Esophagus muscularis mucosa (tissue), 4 donors: Measurements from ENCODE around the gene KCTD16. TPM values are rescaled to one million over a fixed set of nuclear protein-coding genes. Genes with fewer than 3 reads are reported as not detected.

ENCODE experiments used
- DNase-seq: peaks from one replicate; pipeline ENCODE4 v3.0.0-alpha.2; 2017; ENCODE audit errors: extremely low spot score
- H3K27ac ChIP-seq, 4 donors: fragments of 200-600 bp; sonication (generic); replicated peaks in 1 of 4; 1 replicate in 3 of 4; 2 replicates in 1 of 4; pipeline ENCODE4 v1.5.1; 2016 to 2019; ENCODE audit warnings: mild to moderate bottlenecking in 1 of 4
- H3K27me3 ChIP-seq, 4 donors: fragments of 200-600 bp; sonication (generic); one replicate each; pipeline versions ENCODE4 v1.5.1 to v1.6.0; 2016 to 2019
- H3K36me3 ChIP-seq, 4 donors: fragments of 200-600 bp; sonication (generic); one replicate each; pipeline ENCODE4 v1.5.1; 2016 to 2019
- H3K4me1 ChIP-seq, 4 donors: fragments of 200-600 bp; sonication (generic); one replicate each; pipeline ENCODE4 v1.5.1; 2016 to 2019
- H3K4me3 ChIP-seq, 4 donors: fragments of 200-600 bp; sonication (generic); 1 replicate in 2 of 4; 2 replicates in 2 of 4; pipeline ENCODE4 v1.5.1; 2016 to 2019; ENCODE audit warnings: mild to moderate bottlenecking in 4 of 4, moderate library complexity in 1 of 4
- H3K9me3 ChIP-seq, 4 donors: fragments of 200-600 bp; sonication (generic); 1 replicate in 3 of 4; 2 replicates in 1 of 4; pipeline ENCODE4 v1.5.1; 2016 to 2019
- EP300 ChIP-seq: sonication (generic); formaldehyde crosslinking; IDR thresholded peaks from one replicate; pipeline ENCODE4 v1.6.1; 2017; ENCODE audit warnings: antibody characterized with exemption
- POLR2A ChIP-seq: fragments of 450-650 bp; IDR thresholded peaks from one replicate; pipeline ENCODE4 v1.6.1; 2017; ENCODE audit warnings: antibody characterized with exemption, moderate library complexity, mild to moderate bottlenecking, low read depth
- POLR2AphosphoS5 ChIP-seq, 2 donors: sonication (generic); formaldehyde crosslinking; IDR thresholded peaks; one replicate each; pipeline ENCODE4 v1.6.1; 2017; ENCODE audit warnings: antibody characterized with exemption in 2 of 2
- WGBS: methylation state at CpG from one replicate; pipeline ENCODE4 v1.1.5; 2018; 5-methylcytosine and 5-hydroxymethylcytosine counted together
- intact Hi-C: fragments of 100-400 bp; cut with DNase I; formaldehyde crosslinking; loops from one replicate; pipeline ENCODE4 v1.15.1; 2023
- total RNA-seq, 4 donors: library from RNA; depleted of rRNA; stranded (reverse); fragments of >200 nt; gene quantifications; one replicate each; pipeline versions ENCODE4 v1.1.0 to v1.2.1, GENCODE V29; 2016
- TF ChIP-seq, protein P1 (sequence below), 3 experiments: fragments of 200-600 bp in 2 of 3; fragments of 450-650 bp in 1 of 3; sonication (generic) in 2 of 3; IDR thresholded peaks; one replicate each; pipeline ENCODE4 v1.5.1; 2017 to 2019; ENCODE audit warnings: antibody characterized with exemption in 3 of 3, mild to moderate bottlenecking in 2 of 3, moderate library complexity in 1 of 3

Gene KCTD16
- total RNA-seq, 4 donors from 2014 or later, result under 0.01 to 0.11 (median under 0.01) TPM; not detected in 1

- TF ChIP-seq EP300 (no peak), POLR2AphosphoS5 (IDR thresholded peaks at IDR 0.05) (no peak), POLR2A (no peak)
- TF ChIP-seq, protein P1, sequence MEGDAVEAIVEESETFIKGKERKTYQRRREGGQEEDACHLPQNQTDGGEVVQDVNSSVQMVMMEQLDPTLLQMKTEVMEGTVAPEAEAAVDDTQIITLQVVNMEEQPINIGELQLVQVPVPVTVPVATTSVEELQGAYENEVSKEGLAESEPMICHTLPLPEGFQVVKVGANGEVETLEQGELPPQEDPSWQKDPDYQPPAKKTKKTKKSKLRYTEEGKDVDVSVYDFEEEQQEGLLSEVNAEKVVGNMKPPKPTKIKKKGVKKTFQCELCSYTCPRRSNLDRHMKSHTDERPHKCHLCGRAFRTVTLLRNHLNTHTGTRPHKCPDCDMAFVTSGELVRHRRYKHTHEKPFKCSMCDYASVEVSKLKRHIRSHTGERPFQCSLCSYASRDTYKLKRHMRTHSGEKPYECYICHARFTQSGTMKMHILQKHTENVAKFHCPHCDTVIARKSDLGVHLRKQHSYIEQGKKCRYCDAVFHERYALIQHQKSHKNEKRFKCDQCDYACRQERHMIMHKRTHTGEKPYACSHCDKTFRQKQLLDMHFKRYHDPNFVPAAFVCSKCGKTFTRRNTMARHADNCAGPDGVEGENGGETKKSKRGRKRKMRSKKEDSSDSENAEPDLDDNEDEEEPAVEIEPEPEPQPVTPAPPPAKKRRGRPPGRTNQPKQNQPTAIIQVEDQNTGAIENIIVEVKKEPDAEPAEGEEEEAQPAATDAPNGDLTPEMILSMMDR (IDR thresholded peaks at IDR 0.05), result no peak
- Histone ChIP-seq H3K27me3 (peaks cover 0 to 3% (median 0%) of the 10 kb centered on the region in 4 donors), H3K27ac (no peak overlapping the region), H3K36me3 (no peaks in the 10 kb centered on the region), H3K9me3 (no peaks in the 10 kb centered on the region), H3K4me1 (no peaks in the 10 kb centered on the region), H3K4me3 (no peak overlapping the region)
- no peak for DNase-seq
- intact Hi-C loops, result no loop called here
Measured at GRCh38 chr5:144295284-144295683, 124.6 kb downstream of the KCTD16 start.

DNA sequence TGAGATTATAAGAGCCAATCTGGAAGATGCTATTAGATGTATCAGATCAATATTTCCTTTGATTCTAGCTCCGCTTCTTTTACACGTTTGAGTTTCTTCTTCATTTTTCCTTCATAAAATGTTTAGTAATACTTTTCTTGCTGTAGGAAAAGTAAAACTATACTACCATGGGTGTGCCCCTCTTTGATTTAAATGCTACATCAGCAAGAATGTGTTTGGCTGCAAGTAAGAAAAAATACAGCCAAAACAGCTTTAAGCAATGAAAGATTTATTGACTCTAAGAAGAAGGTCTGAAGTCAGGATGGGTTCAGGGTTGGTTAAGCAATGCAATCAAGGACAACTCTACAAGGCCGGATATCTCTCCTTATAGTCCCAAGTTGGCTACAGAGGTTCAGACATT lies 126.4 kb downstream of the KCTD16 start:
- intact Hi-C loops, result no loop called here
- 94% methylated on average over 3 of the region's 3 CpGs for WGBS
- no peaks in the 10 kb centered on the region for H3K9me3 ChIP-seq

DNA sequence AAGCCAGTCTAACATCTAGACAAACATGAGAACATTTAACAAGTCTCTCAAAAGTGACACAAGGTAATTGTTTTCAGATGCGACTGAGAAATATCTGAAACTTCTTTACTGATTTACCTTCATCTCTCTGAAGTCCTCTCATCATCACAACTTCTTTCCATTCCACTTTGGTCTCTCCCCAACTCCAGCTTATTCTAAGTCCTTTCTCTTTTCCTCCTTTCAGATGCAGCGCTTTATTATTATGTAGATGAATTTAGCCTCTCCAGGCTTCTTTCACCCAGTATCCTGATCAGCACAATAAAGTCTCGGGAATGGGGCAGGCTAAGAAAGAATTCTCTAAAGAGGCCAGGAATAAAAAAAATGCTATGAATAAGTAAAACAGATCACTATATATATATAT lies 128.0 kb downstream of the KCTD16 start:
- H3K9me3 ChIP-seq, result no peaks in the 10 kb centered on the region
- H3K36me3 ChIP-seq, result no peaks in the 10 kb centered on the region
- peaks cover 0 to 3% (median 0%) of the 10 kb centered on the region in 4 donors for H3K27me3 ChIP-seq
- H3K27ac ChIP-seq, result no peak overlapping the region
- WGBS, result 81% methylated on average over 3 of the region's 3 CpGs
- TF ChIP-seq, protein P1 (IDR thresholded peaks at IDR 0.05), result no peak
- no peak for TF ChIP-seq POLR2A
- TF ChIP-seq EP300, result no peak
- no peak for TF ChIP-seq POLR2AphosphoS5 (IDR thresholded peaks at IDR 0.05)
- intact Hi-C loops, result no loop called here
- no peak overlapping the region for H3K4me3 ChIP-seq
- no peaks in the 10 kb centered on the region for H3K4me1 ChIP-seq
- DNase-seq, result no peak

More for the DNA sequence above, 126.4 kb downstream of the KCTD16 start:
- no peak overlapping the region for H3K4me3 ChIP-seq
- H3K4me1 ChIP-seq, result no peaks in the 10 kb centered on the region
- DNase-seq, result no peak
- TF ChIP-seq POLR2AphosphoS5 (IDR thresholded peaks at IDR 0.05), result no peak
- TF ChIP-seq, protein P1 (IDR thresholded peaks at IDR 0.05), result no peak
- TF ChIP-seq EP300, result no peak
- H3K27ac ChIP-seq, result no peak overlapping the region
- H3K27me3 ChIP-seq, result peaks cover 0 to 3% (median 0%) of the 10 kb centered on the region in 4 donors
- H3K36me3 ChIP-seq, result no peaks in the 10 kb centered on the region

DNA sequence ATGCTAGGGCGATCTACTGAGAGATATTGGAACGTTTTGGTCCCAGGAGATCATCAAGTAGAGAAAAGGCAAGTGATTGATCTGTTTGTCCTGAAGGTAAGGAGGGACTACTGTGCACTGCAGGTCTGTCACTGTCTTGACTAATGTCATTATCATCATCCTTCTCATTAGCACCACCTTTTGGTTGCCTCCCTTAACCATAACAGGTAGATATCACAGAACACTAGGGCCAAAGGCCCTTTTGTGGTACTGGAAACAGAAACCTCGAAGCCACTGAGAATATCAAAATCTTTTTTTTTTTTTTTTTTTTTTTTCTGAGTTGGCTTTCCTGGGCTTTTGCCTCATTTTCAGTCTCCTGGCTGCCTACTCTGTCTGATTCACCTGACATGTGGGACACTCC lies 134.0 kb downstream of the KCTD16 start:
- Histone ChIP-seq H3K4me3 (no peak overlapping the region), H3K36me3 (no peaks in the 10 kb centered on the region), H3K27ac (no peak overlapping the region), H3K27me3 (no peaks in the 10 kb centered on the region), H3K4me1 (peaks cover 0 to 7% (median 3%) of the 10 kb centered on the region in 4 donors), H3K9me3 (no peaks in the 10 kb centered on the region)
- intact Hi-C loops, result no loop called here
- TF ChIP-seq POLR2AphosphoS5 (IDR thresholded peaks at IDR 0.05) (no peak), POLR2A (no peak), EP300 (no peak)
- TF ChIP-seq, protein P1 (IDR thresholded peaks at IDR 0.05), result no peak
- WGBS, result 78% methylated on average over 3 of the region's 3 CpGs
- no peak for DNase-seq

DNA sequence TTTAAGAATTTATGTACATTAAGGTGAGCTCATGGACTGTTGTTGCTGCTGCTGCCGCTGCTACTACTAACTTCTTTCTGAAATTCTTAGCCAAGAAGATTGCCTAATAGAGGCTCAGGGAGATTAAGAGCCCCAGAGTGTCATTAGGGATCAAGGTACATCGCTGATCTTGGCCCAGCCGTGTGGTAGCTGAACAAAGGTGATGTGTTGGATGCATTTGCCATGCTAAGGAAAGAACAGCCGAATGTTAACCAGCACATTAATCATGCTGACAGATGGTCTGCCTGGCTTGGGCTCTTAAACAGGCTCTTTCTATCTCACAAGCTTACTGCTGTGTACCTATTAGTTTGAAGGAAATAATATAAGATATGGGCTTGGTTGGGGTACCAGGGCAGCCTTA lies 137.1 kb downstream of the KCTD16 start:
- Histone ChIP-seq H3K27me3 (no peaks in the 10 kb centered on the region), H3K9me3 (no peaks in the 10 kb centered on the region), H3K27ac (no peak overlapping the region), H3K4me3 (no peak overlapping the region), H3K4me1 (peaks cover 0 to 9% (median 3%) of the 10 kb centered on the region in 4 donors), H3K36me3 (no peaks in the 10 kb centered on the region)
- intact Hi-C loops, result no loop called here
- no peak for TF ChIP-seq POLR2AphosphoS5 (IDR thresholded peaks at IDR 0.05)
- no peak for TF ChIP-seq POLR2A
- TF ChIP-seq, protein P1 (IDR thresholded peaks at IDR 0.05), result no peak
- no peak for TF ChIP-seq EP300
- WGBS, result 53% methylated on average over 4 of the region's 4 CpGs
- no peak for DNase-seq
